Psoas muscle (tissue), 8 donors: ENCODE data around the gene RPL37A. TPM values are rescaled to one million over a fixed set of nuclear protein-coding genes. Genes with fewer than 3 reads are reported as not detected.
A peak's percentile ranks its signal among the peaks of the same experiment; 100 is the strongest.

Experiments used
- ATAC-seq, 4 donors: fragments of 200-7000 bp; cut with Tn5 transposase; one replicate each; pipeline ENCODE4 v1.9.1; 2020; ENCODE audit warnings: moderate library complexity in 3 of 4, mild to moderate bottlenecking in 2 of 4
- DNase-seq, 2 donors: peaks; one replicate each; pipeline ENCODE4 v3.0.0-alpha.2; 2020
- H3K27ac ChIP-seq: fragments of 200-600 bp; one replicate; pipeline ENCODE4 v1.8.0; 2022
- H3K27me3 ChIP-seq, 3 donors: fragments of 200-600 bp in 1 of 3; one replicate each; pipeline versions ENCODE4 v1.6.1 to v1.8.0; 2013 to 2022; ENCODE audit warnings: low read length in 2 of 3, mild to moderate bottlenecking in 2 of 3, moderate library complexity in 1 of 3; ENCODE audit not compliant: insufficient read depth in 3 of 3
- H3K36me3 ChIP-seq, 2 donors: fragments of 200-600 bp in 1 of 2; one replicate each; pipeline versions ENCODE4 v1.6.1 to v1.8.0; 2013 to 2022; ENCODE audit warnings: low read depth in 1 of 2, mild to moderate bottlenecking in 1 of 2, moderate library complexity in 1 of 2; ENCODE audit not compliant: insufficient read depth in 1 of 2
- H3K4me1 ChIP-seq: fragments of 200-600 bp; one replicate; pipeline ENCODE4 v1.8.0; 2022
- H3K4me3 ChIP-seq: fragments of 200-600 bp; one replicate; pipeline ENCODE4 v1.8.0; 2022; ENCODE audit warnings: mild to moderate bottlenecking
- H3K9me3 ChIP-seq: fragments of 200-600 bp; one replicate; pipeline ENCODE4 v1.8.0; 2022
- WGBS, 3 donors: extraction: QIAGEN DNeasy Blood & Tissue Kit; methylation state at CpG; one replicate each; pipeline versions ENCODE4 v1.1.6 to v1.1.7; 2013; 5-methylcytosine and 5-hydroxymethylcytosine counted together
- intact Hi-C, 2 donors: fragments of 100-400 bp; cut with DNase I; formaldehyde crosslinking; loops; one replicate each; pipeline versions ENCODE4 v1.11.0 to v1.14.2; 2022
- polyA plus RNA-seq, 3 donors: library from polyadenylated mRNA; stranded (reverse); fragments of 200-250 nt; gene quantifications; one replicate each; pipeline ENCODE4 v1.2.3, GENCODE V29; 2013
- total RNA-seq, 4 donors: library from RNA; stranded (reverse); fragmentation: NEBNext Ultra II Directional in 2 of 4; extraction: Animal tissue kit (Norgen Biotek cat#: 25700) in 2 of 4; gene quantifications; one replicate each; pipeline versions ENCODE4 v1.2.1 to v1.2.4, GENCODE V29; 2021 to 2023
- TF ChIP-seq, protein P1 (sequence below): fragments of 200-600 bp; IDR thresholded peaks from one replicate; pipeline ENCODE4 v1.8.0; 2022; ENCODE audit warnings: antibody characterized with exemption
- donor health status: healthy with polysubstance abuse.
- donor health status: DM: no; HTN: no; CAD: no; lungs with moderate emphysema.
- donor health status: Bipolar disorder and iron deficiency.
- donor health status: healthy.
- donor health status: DM: yes; HTN: yes; CAD: no.
- donor health status: DM: no; HTN: no; CAD: no.
- donor health status: DM: no; HTN: no; CAD: no.
- donor health status: DM: yes; HTN: yes; CAD: no.

Gene RPL37A
- total and polyA plus RNA-seq, 7 donors = 2,701 to 6,936 (median 3,343) TPM

DNA sequence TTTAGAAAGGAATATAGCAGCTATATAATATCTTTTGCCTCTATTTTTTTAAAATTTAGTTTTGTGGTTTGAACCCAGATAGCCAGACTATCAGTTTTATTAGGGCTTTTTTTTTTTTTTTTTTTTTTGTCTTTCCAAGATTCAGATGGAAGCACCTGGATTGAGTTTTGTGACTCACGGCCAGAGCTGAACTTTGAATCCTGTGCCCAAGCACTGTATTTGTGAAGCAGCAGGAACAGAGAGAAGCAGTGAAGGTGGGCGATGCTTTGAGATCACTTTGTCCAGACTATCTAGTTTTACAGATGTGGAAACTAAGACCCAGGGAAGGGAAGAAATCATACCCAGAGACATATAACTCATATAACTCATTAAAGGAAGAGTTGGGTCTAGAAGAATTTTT is 33.9 kb downstream of the RPL37A start:
- Histone ChIP-seq H3K36me3 (no peaks in the 10 kb centered on the region), H3K4me1 (peaks cover 11% of the 10 kb centered on the region), H3K27ac (no peak overlapping the region), H3K9me3 (no peaks in the 10 kb centered on the region), H3K27me3 (peaks cover 0 to 2% (median 0%) of the 10 kb centered on the region in 3 donors), H3K4me3 (no peak overlapping the region)
- TF ChIP-seq, protein P1, sequence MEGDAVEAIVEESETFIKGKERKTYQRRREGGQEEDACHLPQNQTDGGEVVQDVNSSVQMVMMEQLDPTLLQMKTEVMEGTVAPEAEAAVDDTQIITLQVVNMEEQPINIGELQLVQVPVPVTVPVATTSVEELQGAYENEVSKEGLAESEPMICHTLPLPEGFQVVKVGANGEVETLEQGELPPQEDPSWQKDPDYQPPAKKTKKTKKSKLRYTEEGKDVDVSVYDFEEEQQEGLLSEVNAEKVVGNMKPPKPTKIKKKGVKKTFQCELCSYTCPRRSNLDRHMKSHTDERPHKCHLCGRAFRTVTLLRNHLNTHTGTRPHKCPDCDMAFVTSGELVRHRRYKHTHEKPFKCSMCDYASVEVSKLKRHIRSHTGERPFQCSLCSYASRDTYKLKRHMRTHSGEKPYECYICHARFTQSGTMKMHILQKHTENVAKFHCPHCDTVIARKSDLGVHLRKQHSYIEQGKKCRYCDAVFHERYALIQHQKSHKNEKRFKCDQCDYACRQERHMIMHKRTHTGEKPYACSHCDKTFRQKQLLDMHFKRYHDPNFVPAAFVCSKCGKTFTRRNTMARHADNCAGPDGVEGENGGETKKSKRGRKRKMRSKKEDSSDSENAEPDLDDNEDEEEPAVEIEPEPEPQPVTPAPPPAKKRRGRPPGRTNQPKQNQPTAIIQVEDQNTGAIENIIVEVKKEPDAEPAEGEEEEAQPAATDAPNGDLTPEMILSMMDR = no peak
- DNase-seq (no peak), ATAC-seq (no peak)
- WGBS, 3 donors = 82 to 91% (median 85%) methylated on average over 2 of the region's 2 CpGs
- intact Hi-C loops = no loop called here

DNA sequence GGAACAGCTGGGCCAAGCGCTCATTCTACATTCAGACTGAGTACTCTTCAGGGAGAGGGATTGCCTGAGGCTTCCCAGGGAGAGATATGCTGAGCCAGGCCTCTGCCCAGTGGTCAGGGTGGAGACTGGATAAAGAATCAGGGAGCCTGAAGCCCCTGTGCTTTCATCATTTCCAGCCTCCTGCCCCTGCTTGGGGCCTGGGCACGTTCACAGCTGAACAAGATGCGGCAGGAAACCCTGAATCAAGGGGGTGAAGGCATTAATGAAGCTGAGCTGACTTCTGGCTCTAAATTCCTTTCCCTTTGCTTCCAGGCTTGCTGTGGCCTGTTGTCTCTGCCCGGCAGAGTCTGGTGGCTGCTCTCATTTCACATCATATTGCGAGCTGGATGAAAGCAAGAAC is 35.0 kb downstream of the RPL37A start:
- 88 to 90% (median 88%) methylated on average over 5 of the region's 5 CpGs for WGBS, 3 donors
- Histone ChIP-seq H3K27ac (no peak overlapping the region), H3K27me3 (no peaks in the 10 kb centered on the region), H3K4me3 (no peak overlapping the region), H3K4me1 (peaks cover 11% of the 10 kb centered on the region), H3K36me3 (no peaks in the 10 kb centered on the region), H3K9me3 (no peaks in the 10 kb centered on the region)
- intact Hi-C loops = no loop called here
- TF ChIP-seq, protein P1 = no peak
- ATAC-seq = no peak
- no peak for DNase-seq

DNA sequence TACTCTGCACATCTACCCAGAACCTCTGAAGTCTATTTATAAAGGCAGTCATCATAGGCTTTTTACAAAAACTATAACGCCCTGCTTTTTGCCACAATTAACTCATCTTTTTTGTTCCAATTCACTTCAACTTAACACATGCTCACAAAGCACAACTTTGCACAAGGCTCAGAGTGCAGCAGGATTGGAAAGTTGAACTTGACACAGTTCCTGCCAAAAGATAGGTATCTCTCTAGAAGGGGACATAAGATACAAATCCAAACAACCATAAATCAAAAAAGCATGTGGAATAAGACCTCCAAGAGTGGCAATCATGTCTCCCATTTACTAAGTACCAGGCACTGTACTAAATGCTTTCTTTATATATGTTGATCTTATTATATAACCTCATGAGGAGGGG is 36.2 kb downstream of the RPL37A start:
- TF ChIP-seq, protein P1 = no peak
- peak overlapping the region; percentile 59 for H3K27ac ChIP-seq
- intact Hi-C loops = no loop called here
- H3K4me3 ChIP-seq = no peak overlapping the region
- no peaks in the 10 kb centered on the region for H3K36me3 ChIP-seq
- DNase-seq (no peak), ATAC-seq (no peak)
- peaks cover 15% of the 10 kb centered on the region for H3K4me1 ChIP-seq
- H3K27me3 ChIP-seq = no peaks in the 10 kb centered on the region
- 62 to 75% (median 71%) methylated on average over 1 of the region's 1 CpG for WGBS, 3 donors
- H3K9me3 ChIP-seq = no peaks in the 10 kb centered on the region

DNA sequence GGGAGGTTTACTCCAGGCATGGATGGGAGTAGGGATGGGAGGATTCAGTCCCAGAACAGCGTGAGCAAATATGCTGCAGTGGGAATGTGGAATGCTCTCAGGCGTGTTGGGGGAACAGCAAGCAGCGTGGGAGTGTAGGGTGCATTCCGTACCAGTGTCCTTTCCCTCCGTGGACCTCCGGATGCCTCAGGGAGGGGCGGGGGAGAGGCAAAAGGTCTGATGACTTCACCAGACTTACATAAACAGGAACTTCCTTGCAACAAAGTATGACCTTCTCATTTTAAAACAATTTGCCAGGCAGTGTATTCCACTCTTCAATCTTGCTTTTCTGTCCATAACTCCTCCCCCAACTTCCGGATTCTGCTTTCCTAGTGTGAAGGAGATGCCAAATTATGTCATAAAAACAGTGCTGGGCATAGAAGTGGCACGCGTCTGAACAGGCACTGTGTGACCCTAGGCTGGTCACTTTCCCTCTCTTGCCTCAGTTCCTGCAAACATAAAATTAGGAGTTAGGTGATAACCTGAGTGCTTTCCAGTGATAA is 36.9 kb downstream of the RPL37A start:
- Histone ChIP-seq H3K36me3 (no peaks in the 10 kb centered on the region), H3K27me3 (no peaks in the 10 kb centered on the region), H3K27ac (peak overlapping the region; percentile 59), H3K4me3 (no peak overlapping the region), H3K4me1 (peaks cover 20% of the 10 kb centered on the region), H3K9me3 (no peaks in the 10 kb centered on the region)
- intact Hi-C loops = no loop called here
- 13 to 18% (median 17%) methylated on average over 10 of the region's 10 CpGs for WGBS, 3 donors
- DNase-seq (peak; percentile 56 to 68), ATAC-seq (peak in 3 of 4 donors; percentile 52 to 73 (median 56))
- TF ChIP-seq, protein P1 = no peak

DNA sequence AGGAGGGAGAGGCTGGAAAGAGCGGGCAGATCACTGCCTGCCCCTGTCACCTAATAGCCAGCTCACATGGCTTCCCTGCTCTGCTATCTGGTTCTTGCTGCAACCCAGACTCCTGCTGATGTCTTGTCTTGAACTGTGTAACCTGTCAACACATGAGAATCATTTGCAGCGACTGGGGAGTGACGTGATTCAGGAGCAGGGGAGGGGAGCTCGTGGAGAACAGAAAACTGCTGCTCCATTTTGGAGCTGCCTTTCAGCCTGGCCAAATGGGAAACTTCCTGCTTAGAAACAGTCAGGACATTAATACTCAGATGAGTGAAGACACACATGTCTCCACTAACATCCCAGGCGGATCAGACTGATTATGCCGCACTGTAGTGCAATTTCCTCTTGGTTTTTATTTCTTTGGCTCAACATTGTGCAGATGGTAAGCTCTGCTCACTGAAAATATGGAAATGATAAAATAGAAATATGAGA is 38.1 kb downstream of the RPL37A start:
- no peak overlapping the region for H3K4me3 ChIP-seq
- intact Hi-C loops = no loop called here
- H3K27me3 ChIP-seq = no peaks in the 10 kb centered on the region
- TF ChIP-seq, protein P1 = no peak
- H3K27ac ChIP-seq = no peak overlapping the region
- no peaks in the 10 kb centered on the region for H3K9me3 ChIP-seq
- WGBS, 3 donors = 19 to 33% (median 23%) methylated on average over 6 of the region's 6 CpGs
- peak in 1 of 2 donors; percentile 24 for DNase-seq
- no peaks in the 10 kb centered on the region for H3K36me3 ChIP-seq
- ATAC-seq = peak; percentile 47 to 78 (median 62)
- H3K4me1 ChIP-seq = peaks cover 25% of the 10 kb centered on the region
